Tongue (tissue), 2 donors: ENCODE measurements around the gene CRAT. TPM values are rescaled to one million over a fixed set of nuclear protein-coding genes. Genes with fewer than 3 reads are reported as not detected.

ENCODE experiments used
- DNase-seq: peaks from one replicate; pipeline ENCODE4 v3.0.0-alpha.2; 2015
- total RNA-seq: library from RNA; depleted of rRNA; stranded (reverse); fragments of >200 nt; gene quantifications from one replicate; pipeline ENCODE4 v1.2.3, GENCODE V29; 2014

Gene CRAT
- total RNA-seq, 1 donor from 2014 or later, result 51.5 TPM

DNA sequence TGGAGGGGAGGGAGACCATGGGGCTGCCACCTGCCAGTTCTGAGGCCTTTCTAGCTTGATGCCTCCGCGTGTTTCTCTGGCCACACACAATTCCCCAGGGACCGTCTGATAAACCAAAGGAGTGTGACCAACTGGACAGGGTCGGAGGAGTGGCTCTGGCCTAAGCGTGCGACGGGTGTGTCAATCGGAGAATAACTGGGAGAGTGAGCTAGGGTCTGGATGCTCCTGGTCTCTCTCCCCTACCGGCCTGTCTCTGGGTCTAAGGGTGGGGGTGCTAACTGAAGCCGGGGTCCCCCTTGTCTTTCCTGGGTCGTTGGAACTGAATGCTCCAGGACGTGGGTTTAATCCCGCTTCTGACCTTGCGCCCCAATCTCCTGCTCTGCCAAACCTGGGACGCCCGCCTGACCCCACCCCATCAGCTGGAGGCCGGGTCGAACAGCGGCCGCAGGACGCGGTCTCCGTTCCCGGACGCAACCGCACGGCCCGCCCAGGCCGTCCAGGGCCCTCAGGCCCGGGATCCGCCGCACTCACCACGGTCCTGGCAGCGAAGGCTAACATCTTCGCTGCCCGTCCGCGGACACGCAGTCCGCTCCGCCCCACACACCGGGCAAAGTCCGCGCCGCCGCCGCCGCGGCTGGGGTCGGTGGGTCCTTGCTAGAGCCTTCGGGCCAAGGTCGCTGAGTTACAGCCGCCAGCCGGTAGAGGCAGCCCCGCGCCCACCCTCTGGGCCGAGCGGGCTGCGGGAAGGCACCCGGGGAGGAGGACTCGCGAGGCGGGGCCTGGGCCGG, 447 bp downstream of the CRAT start:
- peak; percentile 33 for DNase-seq

DNA sequence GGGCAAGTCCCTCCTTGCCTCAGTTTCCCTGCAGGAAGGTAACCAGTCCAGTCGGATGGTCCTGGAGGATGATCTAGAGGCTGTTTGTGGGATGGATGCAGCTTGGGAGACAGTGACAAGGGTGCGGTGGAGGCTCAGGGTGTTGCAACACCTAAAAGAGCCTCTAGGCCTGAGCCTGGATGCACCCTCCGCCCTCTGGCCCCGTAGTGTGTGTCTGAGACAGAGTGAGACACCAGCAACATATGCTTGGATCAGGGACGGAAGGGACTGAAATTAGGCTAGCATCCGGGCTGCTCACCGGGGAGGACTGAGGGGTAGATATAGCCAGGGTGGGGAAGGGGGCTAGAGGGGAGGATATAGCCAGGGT, 1.1 kb downstream of the CRAT start:
- DNase-seq, result no peak

DNA sequence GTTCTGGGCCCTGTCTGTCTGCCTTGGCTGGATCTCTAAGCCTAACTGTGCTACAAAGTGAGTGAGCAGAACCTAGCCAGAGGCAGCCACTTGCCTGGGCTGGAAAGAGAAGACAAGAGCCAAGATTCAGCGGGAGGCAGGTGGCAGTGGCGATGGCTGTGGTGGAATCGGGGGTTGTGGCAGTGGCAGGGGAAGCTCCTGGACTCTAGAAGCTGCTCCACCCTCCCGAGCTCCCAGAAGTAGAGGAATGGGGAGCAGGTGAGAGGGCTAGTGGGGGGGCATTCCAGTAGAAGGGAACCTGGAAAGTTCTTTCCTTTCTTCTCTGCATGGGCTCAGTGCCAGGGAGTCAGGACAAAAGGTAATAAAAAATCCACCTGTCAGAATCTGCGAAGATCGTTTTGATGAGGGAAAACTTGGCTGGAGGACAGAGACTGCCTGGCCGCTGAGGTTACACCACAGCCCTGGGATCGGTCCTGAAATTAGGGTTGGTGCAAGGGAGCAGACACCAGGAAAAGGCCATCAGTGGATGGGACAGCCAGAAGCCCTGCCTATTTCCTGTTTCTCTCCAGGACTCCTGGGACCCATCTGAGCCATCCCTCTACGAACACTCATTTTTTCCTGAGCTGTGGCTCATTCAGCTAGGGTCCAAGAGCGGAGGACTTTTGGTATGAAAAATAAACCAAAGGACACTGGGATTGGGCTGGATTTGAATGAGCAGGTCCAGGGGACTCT, 1.6 kb downstream of the CRAT start:
- no peak for DNase-seq

DNA sequence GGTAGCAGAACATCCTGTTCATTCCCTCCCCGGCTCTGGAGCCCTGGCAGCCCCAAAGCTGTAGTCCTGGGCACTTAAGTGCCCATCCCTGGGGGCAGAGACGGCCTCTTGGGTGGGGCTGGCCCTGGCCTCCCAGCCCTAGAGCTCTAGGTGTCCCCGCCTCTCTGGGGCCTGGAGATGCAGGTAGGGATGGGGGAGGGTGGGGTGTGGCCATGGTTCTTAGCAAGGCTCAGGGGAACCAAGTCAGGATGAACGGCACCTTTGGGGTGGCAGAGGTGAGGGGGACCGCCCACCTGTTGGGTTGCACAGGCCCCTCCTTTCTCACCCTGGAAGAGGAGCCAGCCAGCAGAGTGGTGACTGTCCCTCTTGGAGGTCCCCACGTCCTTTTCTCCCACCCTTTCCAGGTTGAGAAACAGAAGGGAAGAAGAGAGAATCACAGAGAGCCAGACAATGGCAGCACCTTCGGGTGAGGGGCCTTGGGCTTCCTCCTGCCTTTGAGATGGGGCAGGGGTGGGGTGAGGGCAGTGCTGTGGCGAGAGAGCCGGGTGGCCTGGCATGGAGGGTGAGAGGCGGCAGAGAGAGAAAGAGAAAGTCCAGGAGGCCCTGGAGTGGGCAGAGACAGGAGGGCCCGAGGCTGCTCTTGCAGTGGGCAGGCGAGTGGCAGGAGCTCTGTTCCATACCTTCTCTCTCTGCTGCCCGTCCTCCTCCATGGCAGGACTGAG, 2.3 kb downstream of the CRAT start:
- DNase-seq, result no peak

DNA sequence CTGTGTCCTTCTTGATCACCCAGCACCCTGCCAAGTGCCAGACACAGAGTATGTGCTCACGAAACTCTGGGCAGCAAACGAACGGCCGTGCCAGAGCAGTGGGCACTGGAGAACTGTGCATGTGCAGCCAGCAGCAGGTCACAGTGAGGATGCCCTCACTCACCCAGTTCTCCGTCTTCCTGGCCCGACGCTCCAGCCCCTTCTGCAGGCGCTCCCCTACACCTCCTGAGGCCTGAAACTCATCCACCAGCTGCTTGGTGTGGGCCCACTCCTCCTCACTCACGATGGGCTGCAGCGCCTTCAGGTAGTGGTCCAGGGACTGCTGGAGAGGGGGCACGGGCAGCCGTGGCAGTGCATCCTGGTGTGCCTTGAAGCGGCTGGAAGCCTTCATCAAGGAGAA, 2.9 kb downstream of the CRAT start:
- DNase-seq, result no peak

DNA sequence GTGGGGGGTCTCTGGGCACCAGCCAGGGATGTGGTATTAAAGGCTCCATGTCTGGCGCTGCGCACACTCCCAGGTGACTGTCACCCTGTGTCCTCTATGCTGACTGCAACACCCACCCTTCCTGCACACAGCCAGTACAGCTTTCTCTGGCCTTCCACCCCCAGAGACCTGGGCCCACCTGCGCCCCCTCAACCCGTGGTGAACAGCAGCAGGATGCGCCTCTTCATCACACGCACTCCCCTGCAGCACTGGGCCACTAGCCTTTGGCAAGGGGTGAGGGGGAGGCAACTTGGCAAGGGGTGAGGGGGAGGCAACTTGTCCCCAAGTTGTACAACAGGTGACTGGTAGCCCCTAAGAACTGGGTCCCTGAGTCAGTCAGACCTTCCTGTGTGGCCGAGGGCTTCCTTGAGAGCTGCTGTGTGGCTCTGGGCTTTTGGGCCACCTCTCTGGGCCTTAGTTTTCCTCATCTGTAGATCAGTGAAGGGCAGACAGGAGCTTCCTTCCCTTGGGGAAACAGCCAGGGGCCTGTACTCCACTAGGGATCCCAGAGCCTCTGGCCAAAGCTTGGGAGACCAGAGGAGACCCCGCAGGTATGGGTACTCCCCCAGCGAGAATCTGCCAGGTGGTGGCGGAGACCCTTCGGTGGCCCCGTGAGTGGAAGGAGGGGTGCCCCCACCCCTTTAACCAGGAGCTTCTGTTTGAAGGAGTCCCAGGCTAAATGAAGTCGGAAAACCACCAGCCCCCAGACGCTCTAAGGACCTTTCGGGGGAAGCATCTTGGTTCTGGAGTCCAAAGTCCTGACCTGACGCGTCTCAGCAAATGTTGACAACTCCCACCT, 4.5 kb downstream of the CRAT start:
- DNase-seq, result no peak

DNA sequence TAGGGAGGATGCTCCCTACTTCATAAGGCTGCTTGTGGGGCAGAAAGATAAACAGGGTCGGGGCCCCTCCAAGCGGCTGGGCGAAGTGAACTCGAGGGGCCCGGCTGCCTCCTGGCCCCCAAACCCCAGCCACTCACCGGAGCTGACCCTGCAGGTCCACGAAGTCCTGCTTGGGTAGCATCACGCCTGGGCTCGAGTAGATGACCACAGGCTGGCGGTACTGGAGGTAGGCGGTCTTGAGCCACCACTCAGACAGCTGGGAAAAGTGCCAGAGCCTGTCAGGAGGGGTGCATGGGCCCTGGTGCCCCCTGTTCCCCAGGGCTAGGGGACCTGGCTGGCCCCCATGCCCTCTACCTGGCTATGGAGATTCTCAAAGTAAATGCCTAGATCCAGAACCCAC, 6.5 kb downstream of the CRAT start:
- DNase-seq, result no peak

DNA sequence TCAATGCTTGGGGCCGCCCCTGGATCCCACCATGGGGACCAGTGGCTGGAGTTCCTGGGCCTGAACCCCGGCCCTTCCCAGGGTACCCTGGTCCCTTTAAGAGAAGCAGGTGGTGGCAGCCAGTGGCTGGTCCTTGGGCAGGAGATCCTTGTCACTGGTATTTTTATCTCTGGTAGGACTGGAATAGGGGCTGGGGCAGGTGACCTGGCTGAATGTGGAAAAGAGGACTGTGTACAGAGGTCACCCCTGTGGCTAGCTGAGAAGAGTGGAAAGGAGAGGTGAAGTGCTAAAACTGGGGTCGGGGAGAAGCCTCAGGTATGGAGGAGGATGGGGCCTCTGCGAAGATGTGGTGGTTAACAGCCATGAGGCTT, 7.0 kb downstream of the CRAT start:
- DNase-seq, result no peak

DNA sequence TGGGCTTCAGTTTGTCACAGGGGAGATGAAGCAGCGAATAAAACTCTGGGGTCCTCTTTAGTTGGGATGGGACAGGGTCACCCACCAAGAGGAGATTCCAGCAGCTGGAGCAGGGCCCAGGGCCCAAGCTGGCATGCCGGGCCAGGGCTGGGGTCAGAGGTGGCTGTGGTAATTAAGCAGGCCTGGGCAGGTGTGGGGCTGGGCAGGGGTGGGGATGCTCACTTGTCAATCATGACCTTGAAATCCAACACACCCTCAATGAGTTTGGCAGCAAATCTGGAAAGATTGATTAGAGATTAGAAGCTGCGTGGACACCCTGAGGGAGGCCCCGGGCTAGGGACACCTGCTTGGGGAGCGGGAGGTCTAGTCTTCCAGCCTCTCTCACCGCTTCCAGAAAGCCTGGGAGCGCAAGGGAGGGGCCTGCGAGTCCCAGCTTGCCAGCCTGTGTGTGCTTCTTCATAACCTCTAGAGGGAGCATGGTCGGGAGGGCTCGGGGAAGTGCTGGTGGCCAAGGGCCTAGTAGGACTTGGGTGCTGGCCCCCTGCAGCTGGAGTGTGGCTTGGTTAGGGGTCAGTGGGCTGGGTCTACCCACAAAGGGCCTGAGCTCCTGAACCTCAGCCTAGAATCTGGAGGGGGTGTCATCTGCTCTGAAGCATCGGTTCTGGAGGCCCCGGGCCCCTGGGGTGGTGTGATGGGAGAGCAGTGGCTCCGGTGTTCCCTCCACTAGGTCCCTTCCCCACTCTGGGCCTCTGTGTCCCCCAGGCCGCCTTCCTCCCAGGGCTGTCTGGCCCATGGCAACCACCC, 7.6 kb downstream of the CRAT start:
- peak; percentile 56 for DNase-seq

DNA sequence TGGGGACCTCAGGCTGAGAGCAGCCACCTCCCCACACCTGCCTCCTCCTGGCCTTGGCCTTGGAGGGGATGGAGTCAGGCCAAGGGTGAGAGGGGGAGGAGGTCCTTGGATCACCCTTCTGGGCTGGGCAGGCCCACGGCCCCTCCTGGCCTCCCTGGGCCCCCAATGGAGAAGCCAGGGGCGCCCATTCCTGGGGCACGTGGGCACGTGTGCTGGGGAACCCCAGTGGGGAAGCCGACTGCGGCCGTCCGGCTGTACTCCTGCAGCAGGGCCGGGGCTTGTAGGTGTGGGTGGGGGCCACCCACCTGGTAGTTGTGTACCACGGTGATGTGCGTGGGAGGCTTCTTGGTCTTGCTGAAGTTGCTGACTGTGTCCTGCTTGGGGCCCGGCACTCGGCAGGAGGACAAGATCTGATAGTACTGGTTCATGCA, 8.5 kb downstream of the CRAT start:
- DNase-seq, result no peak

DNA sequence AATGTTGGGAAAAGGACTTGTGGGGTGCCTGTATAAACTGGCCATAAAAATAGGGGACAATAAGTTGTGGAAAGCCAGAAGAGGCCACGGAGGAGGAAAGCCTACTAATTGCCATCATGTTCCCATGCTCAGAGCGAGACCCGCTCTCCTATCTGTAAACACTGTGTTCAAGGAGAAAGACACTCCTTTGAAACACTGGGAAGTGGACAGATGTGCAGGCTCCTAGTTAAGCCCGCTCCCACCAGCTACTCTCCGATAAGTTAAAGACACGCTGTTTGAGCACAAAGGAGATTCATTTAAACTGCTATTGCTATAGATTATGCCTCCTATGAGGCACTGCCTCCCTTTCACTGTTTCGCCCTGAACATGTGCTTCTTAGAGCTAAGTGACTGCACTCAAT, 9.3 kb downstream of the CRAT start:
- DNase-seq, result no peak

DNA sequence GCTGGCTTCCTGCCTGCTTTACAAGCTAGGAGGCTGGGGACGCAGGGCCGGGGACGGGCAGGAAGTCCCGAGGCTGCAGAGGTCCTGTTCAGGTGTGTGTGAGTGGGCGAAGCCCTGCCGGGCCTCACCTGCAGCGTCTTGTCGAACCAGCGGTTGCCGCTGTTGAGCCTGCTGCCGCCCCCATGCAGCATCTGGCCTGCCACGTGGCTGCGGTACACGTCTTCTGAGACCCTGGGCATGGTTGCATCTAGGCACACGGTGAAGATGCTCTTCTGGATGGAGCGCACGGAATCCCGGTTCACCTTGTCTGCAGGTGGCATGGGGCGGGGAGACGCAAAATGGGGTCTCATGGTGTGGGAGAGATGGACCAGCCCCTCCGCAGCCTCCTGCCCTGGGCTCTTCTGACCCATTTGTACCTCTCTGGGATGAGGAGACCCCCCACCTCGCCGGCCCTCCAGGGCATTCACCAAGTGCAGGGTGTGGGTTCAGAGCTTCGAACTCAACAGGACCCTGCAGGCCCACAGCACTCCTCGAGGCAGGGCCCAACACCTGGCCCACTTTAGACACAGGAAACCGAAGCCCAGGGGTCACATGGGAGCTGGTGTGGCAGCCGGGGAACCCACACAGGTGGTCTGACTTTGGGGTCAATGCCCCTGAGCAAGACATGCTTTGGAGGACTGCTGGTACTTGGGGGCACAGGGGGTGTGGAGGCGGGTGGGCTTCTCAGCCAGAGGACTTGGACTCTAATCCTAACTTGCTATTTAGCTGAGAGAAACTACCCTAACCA, 10.0 kb downstream of the CRAT start:
- no peak for DNase-seq

DNA sequence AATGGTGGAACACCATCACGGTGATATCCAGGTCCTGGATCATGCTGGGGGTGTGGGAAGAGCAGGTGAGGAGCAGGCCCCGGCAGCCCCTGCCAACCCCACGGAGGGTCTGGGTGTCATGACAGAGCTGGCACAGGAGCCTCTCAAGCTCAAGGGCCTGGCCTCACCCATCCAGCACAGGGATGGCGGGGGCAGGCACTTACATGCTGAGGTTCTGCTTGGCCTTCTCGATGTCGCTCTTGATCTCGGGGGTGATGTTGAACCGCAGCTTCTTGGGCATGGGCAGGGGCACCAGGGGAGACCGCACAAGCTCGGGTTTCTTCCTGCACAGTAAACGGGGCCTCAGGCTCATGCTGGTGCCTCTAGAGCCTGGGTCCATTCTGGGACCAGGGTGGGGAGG, 12.3 kb downstream of the CRAT start:
- DNase-seq, result no peak

DNA sequence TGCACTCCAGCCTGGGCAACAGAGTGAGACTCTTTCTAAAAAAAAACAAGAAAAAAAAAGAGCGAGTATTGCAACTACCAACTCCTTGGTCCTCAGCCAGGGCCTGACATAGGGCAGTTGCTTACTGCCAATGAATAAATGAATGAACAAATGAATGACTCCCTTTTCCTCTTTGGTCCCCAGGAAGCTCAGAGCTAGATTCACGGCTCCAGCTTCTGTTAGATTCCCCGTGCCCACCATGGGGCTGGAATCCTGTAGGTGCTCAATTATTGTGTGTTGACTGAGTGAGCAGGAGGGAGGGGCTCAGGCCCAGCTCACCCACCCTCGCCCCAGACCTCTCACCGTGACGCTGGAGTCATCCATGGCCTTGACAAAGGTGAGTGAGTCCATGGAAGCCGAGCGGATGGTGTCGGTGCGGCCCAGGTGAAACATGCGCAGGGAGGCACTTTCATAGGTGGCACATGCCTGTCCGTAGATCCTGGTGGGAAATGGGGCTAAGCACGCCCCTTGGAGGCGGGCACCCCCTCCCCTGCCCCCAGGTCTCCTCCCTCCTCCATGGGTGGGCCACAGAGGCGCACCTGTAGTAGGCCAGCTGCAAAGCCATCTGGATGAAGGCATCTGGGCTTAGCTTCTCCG, 12.8 kb downstream of the CRAT start:
- DNase-seq, result no peak

DNA sequence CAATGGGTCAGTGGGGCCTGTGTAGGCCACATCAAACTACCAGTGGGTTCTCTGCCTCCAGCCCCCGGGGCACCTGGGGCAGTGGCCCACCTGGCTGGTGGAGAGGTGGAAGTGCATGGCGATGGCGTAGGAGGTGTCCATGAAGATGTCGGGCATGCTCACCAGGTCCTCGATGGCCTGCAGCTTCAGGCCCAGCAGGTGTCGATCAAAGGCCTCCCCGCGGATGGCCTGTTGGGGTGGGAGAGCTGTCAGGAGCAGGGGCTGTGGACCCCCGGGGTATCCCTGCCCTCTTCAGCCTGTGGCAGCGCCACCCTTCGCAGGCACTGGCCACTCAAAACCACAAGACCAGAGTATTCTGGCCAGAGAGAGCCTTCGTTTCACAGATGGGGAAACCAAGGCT, 14.7 kb downstream of the CRAT start:
- no peak for DNase-seq

DNA sequence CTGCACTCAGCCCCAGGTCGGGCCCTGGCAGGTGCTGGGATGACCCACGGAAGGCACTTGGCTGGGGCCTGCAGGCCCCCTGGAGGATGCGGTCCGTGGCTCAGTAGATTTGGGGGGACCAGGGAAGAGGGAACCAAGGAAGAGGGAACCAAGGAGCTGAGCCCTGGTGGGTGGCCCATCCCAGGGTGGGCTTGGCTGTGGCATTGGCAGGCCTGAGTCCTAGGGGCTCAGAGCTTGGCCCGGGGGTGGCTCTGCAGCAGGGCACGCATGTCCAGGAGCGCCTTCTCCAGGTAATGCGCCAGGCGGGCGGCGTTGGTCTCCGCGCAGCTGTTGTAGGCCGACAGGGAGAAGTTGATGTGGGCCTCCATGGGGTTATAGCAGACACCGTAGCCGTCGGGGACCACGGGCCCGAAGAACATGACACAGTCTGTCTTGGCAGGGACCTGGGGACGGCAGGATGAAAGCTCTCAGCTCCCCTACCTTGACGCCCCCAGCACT, 15.4 kb downstream of the CRAT start:
- DNase-seq, result no peak

DNA sequence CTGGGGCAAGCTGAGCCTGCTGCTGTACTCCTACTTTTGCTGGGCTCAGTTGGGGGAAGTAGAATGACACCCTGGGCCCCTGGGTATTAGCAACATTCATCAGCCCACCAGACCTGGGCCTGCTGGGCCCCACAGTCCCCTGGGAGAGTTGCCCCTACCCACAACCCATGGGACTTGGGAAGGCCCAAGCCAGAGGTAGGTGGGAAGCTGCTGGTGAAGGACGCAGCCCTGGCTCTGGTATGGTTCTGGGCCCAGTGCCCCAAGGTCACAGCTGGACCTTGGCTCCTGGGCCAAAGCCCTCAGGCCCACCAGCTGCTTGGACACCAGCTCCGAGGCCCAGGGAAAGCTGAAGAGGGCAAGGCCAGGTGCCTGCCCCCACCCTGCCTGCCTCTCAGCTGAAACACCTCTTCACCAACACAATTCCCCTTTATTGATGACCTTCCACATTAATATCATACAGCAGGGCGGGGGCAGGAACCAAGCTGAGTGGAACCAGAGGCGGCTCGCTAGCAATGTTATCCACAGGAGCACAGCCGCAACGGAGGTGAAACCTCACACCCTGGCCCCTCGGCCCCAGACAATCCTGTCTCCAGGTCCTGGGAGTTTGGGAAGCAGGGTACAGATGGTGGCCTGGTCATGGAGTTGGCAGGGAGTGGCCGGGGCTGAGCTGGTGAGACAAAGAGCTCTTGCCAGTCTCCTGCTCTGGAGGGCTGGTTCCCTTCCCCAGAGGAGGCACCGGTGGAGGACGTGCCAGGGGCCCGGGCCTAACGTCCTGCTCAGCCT, 16.0 kb downstream of the CRAT start:
- no peak for DNase-seq

DNA sequence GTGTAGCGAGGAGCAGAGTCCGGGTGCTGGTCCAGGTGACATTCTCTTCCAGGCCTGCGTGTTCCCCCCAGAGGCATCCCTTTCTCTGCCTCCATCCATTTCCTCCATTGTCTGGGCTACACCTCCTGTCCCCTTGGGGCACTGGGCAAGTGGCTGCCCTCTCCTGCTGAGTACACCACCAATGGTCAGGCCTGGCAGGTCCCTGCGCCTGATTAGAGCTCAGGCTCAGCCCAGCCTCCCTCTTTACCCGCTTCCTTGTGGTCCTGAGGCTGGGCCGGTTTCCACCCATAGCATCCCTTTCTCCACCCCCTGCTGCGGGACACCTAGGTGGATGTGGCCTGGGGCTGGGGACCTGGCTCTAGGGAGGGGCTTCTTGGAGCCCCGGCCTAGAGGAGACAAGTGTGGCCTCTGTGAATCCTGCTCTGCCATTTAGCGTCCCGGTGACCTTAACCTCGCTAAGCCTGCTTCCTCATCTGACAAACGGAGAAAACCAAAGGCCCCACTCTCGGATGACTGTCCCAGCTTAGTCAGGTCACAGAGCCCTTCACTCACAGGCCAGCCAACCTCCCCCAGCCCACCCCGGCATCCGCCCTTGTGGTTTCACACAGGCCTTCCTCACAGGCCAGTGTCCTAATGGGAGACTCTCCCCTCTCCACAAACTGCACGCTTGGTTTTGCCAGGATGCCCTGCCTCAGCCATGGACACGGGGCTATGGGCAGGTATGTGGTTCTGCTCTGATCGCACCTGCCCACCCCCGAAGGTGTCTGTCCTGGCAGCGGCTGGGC, 16.8 kb downstream of the CRAT start:
- no peak for DNase-seq
